ENCODE data around the gene CALCOCO1. TPM values are rescaled to one million over a fixed set of nuclear protein-coding genes. Genes with fewer than 3 reads are reported as not detected.
A peak's percentile ranks its signal among the peaks of the same experiment; 100 is the strongest.

The CALCOCO1 gene
- total RNA-seq, 1 donor from 2014 or later: 25.3 TPM

DNA sequence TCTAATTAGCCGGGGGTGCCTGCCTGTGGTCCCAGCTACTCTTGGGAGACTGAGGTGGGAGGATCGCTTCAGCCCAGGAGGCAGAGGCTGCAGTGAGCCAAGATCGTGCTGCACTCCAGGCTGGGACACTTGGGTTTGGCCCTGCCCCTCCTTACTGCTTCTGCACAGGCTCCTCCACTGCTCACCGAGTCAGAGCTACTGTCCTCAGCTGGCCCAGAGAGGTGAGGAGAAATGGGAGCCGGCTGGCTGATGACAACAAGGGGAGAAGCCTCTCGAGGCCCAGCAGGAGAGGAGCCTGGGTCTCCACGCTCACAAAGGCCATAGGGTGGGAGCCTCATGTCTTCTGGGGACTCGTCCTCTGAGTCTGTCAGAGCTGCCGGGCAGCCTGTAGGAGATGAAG, 13.7 kb downstream of the CALCOCO1 start:
- peaks cover 5% of the 10 kb centered on the region for H3K27me3 Mint-ChIP-seq (ENCODE audit: insufficient read depth, low read depth)
- H3K27ac Mint-ChIP-seq: no peak overlapping the region
- H3K4me1 Mint-ChIP-seq: peaks cover 16% of the 10 kb centered on the region
- Histone ChIP-seq H3K79me2 (ENCODE audit: low read depth) (no peaks in the 10 kb centered on the region), H2AFZ (replicated peaks) (no peak overlapping the region), H3F3A (ENCODE audit: low read depth) (no peaks in the 10 kb centered on the region), H3K4me2 (no peak overlapping the region), H3K4me1 (no peaks in the 10 kb centered on the region), H4K20me1 (ENCODE audit: low read depth) (no peaks in the 10 kb centered on the region), H3K9me3 (ENCODE audit: low read depth) (no peaks in the 10 kb centered on the region), H3K36me3 (no peaks in the 10 kb centered on the region), H3K4me3 (no peak overlapping the region), H3K9ac (no peak overlapping the region), H3K27me3 (peaks cover 20% of the 10 kb centered on the region), H3K27ac (no peak overlapping the region)
- no peaks in the 10 kb centered on the region for H3K9me3 Mint-ChIP-seq
- no peak for DNase-seq (ENCODE audit: low spot score)
- TF ChIP-seq EZH2phosphoT487 (IDR thresholded peaks at IDR 0.05): no peak
- no peak for TF ChIP-seq CTCF (IDR thresholded peaks at IDR 0.05)
- TF ChIP-seq EZH2 (IDR thresholded peaks at IDR 0.05): no peak
- H3K4me3 Mint-ChIP-seq: no peak overlapping the region
- peaks cover 22% of the 10 kb centered on the region for H3K36me3 Mint-ChIP-seq

DNA sequence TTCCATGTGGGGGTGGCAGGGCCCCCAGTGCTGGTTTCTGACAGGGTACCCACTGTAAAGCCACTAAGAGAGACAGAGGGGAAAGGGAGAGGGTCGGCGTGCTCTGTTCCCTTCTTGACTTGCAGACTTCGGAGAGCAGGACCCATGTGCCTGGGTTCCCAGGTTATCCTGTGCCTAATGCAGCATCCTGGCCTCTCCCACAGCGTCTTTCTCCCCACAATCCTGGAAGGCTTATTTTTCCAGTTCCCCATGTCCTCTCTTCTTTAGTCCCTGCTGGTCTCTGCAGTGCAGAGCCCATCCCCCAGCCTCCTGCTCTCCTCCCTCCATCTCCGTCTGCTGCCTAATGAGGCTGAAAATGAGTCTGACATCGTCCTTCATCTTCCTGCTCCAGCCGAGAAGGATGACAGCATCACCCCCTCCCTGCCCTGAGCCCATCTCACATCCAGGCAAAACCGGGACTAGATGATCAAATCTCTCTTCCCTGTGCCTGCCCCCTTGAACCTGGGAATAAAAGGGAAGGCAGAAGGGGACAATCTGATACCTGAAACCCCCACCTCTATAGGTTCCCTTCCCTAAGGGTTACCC, 15.1 kb downstream of the CALCOCO1 start:
- H4K20me1 ChIP-seq (ENCODE audit: low read depth): no peaks in the 10 kb centered on the region
- H3K9me3 Mint-ChIP-seq: no peaks in the 10 kb centered on the region
- H3K27ac Mint-ChIP-seq: peak overlapping the region; percentile 5
- peaks cover 34% of the 10 kb centered on the region for H3K27me3 ChIP-seq
- H3K9me3 ChIP-seq (ENCODE audit: low read depth): no peaks in the 10 kb centered on the region
- H3K27me3 Mint-ChIP-seq (ENCODE audit: insufficient read depth, low read depth): peaks cover 9% of the 10 kb centered on the region
- no peak overlapping the region for H3K4me2 ChIP-seq
- peaks cover 16% of the 10 kb centered on the region for H3K4me1 Mint-ChIP-seq
- no peak for TF ChIP-seq EZH2 (IDR thresholded peaks at IDR 0.05)
- TF ChIP-seq CTCF (IDR thresholded peaks at IDR 0.05): no peak
- no peak for TF ChIP-seq EZH2phosphoT487 (IDR thresholded peaks at IDR 0.05)
- H3K4me3 Mint-ChIP-seq: no peak overlapping the region
- H3K9ac ChIP-seq: no peak overlapping the region
- H3K27ac ChIP-seq: no peak overlapping the region
- DNase-seq (ENCODE audit: low spot score): peak; percentile 20
- H3F3A ChIP-seq (ENCODE audit: low read depth): no peaks in the 10 kb centered on the region
- H3K4me1 ChIP-seq: no peaks in the 10 kb centered on the region
- H3K79me2 ChIP-seq (ENCODE audit: low read depth): no peaks in the 10 kb centered on the region
- no peak overlapping the region for H2AFZ ChIP-seq (replicated peaks)
- no peak overlapping the region for H3K4me3 ChIP-seq
- H3K36me3 ChIP-seq: no peaks in the 10 kb centered on the region
- H3K36me3 Mint-ChIP-seq: peaks cover 19% of the 10 kb centered on the region

GRCh38 chr12:53710091-53710490, 17.2 kb downstream of the CALCOCO1 start:
- peaks cover 16% of the 10 kb centered on the region for H3K4me1 Mint-ChIP-seq
- Histone ChIP-seq H2AFZ (replicated peaks) (no peak overlapping the region), H3K4me2 (no peak overlapping the region), H4K20me1 (ENCODE audit: low read depth) (no peaks in the 10 kb centered on the region), H3K9ac (no peak overlapping the region), H3K4me3 (no peak overlapping the region), H3K4me1 (no peaks in the 10 kb centered on the region), H3K9me3 (ENCODE audit: low read depth) (no peaks in the 10 kb centered on the region), H3F3A (ENCODE audit: low read depth) (no peaks in the 10 kb centered on the region), H3K36me3 (no peaks in the 10 kb centered on the region), H3K27ac (no peak overlapping the region), H3K27me3 (peaks cover 54% of the 10 kb centered on the region), H3K79me2 (ENCODE audit: low read depth) (no peaks in the 10 kb centered on the region)
- no peak overlapping the region for H3K4me3 Mint-ChIP-seq
- TF ChIP-seq CTCF (IDR thresholded peaks at IDR 0.05) (no peak), EZH2phosphoT487 (IDR thresholded peaks at IDR 0.05) (no peak), EZH2 (IDR thresholded peaks at IDR 0.05) (no peak)
- H3K27me3 Mint-ChIP-seq (ENCODE audit: insufficient read depth, low read depth): peaks cover 11% of the 10 kb centered on the region
- H3K36me3 Mint-ChIP-seq: peaks cover 9% of the 10 kb centered on the region
- no peak overlapping the region for H3K27ac Mint-ChIP-seq
- DNase-seq (ENCODE audit: low spot score): no peak
- H3K9me3 Mint-ChIP-seq: no peaks in the 10 kb centered on the region
